ENCODE measurements around the gene SDR42E2.
"Not testable (repeated sequence)": the region's sequence is repeated elsewhere in the genome, so short reads cannot be mapped to it uniquely, and the experiment has no call there.

DNA sequence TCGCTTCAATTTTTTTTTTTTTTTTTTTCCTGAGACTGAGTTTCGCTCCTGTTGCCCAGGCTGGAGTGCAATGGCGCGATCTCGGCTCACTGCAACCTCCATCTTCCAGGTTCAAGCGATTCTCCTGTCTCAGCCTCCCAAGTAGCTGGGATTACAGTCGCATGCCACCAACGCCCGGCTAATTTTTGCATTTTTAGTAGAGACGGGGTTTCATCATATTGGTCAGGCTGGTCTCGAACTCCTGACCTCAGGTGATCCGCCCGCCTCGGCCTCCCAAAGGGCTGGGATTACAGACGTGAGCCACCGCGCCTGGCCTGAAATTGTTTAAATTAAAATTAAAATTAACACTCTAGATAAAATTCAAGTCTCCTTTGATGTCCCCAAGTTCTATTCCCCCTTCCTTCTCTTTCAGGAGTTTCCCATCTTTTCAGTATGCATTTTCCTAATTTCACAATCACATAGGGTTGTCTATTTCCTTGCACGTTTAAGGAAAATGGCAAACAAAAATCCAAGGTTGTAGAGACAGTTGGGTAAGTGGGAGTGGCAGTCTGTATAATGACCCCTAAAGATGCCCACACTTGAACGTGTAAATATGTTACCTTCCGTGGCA lies 34.4 kb downstream of the SDR42E2 start:
- not testable (repeated sequence) for TF ChIP-seq CTCF (IDR thresholded peaks at IDR 0.05; ENCODE audit: poor library complexity, severe bottlenecking); EP300 (conservative IDR thresholded peaks at IDR 0.05; ENCODE audit: poor library complexity, severe bottlenecking); POLR2AphosphoS5 (IDR thresholded peaks at IDR 0.05); EZH2 (IDR thresholded peaks at IDR 0.05; ENCODE audit: borderline replicate concordance, insufficient read depth, low read length, poor library complexity, severe bottlenecking)

All from neural cell (in vitro differentiated cells).